Inferior parietal cortex (tissue), 1 donor: ENCODE measurements around the gene FBP1.
A peak's percentile ranks its signal among the peaks of the same experiment; 100 is the strongest.

ENCODE experiments used
- DNase-seq: peaks from one replicate; pipeline ENCODE4 v3.0.0-alpha.2; 2016; ENCODE audit errors: extremely low spot score

The FBP1 gene

GRCh38 chr9:94656200-94656599 lies 16.9 kb upstream of the FBP1 start:
- peak; percentile 41 for DNase-seq

GRCh38 chr9:94655739-94656138 lies 16.4 kb upstream of the FBP1 start:
- DNase-seq: no peak

DNA sequence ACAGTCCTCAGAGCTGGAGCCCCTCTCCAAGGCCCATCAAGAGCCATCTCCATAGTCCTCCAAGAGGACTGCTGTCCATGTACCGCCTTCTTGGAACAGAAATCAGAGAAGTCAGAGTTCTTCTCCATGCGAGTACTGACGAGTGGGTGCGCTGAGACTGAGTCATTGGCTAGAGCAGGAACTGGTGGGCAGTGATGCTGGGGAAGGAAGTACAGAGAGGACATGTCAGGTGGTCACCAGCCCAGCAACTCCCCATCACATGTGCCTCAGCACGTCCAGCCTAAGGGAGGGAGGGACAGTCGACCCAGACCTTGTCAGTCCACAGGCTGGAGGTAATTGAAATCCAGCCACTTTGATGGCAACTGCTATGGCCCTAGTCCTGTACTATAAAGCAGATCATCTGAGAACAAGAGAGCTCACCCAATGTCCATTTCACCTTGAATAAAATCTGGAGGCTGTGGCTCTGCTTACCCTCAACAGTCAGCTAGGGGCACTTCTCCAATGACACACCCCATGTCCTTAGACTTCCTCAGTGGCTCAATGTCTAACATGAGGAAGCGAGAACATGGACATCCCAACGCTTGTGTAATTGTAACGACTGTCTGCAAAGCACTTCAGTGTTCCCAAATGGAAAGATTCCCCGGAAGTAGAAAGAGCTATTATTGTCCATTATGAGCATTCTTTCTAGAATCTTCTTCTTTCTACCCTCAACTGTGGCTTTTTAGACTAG lies 15.0 kb upstream of the FBP1 start:
- DNase-seq: no peak

GRCh38 chr9:94650949-94651348 lies 11.6 kb upstream of the FBP1 start:
- no peak for DNase-seq

- DNase-seq: no peak
These were observed 9.9 kb upstream of the FBP1 start for GRCh38 chr9:94649100-94649819.

GRCh38 chr9:94648185-94648584 lies 8.9 kb upstream of the FBP1 start:
- DNase-seq: no peak

GRCh38 chr9:94645901-94646300 lies 6.6 kb upstream of the FBP1 start:
- DNase-seq: no peak

DNA sequence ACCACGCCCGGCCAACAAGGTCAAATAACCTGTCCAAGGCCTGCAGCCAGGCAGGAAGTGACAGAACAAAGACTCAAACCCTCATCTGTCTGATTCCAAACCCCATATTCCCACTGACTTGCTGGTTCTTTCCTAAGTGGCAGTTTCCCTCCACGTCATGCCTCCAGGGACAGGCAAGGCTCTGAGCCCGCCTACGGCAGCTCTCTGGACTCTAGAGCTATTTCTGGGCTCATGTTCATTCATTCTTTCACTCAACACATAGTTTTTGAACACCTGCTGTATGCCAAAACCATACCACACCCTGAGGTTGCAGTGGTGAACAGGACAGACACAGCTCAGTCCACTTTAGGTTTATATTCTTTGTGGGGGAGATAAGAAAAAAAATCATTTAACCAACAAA lies 5.2 kb upstream of the FBP1 start:
- DNase-seq: no peak

DNA sequence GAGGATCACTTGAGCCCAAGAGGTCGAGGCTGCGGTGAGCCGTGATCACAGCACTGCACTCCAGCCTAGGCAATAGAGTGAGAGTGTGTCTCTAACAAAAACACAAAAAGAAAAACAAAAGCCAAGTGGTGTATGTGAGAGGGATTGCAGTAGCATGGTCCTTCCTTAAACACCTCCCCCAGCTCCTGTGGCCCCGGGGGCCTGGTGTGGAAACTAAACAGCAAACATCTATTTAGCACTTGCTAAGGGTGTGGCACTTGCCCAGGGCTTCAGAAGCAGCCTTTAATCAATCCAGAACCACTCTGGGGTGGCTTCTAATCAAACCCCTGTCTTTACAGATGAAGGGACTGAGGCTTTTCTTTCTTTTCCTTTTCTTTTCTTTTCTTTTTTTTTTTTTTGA lies 4.4 kb upstream of the FBP1 start:
- DNase-seq: no peak

DNA sequence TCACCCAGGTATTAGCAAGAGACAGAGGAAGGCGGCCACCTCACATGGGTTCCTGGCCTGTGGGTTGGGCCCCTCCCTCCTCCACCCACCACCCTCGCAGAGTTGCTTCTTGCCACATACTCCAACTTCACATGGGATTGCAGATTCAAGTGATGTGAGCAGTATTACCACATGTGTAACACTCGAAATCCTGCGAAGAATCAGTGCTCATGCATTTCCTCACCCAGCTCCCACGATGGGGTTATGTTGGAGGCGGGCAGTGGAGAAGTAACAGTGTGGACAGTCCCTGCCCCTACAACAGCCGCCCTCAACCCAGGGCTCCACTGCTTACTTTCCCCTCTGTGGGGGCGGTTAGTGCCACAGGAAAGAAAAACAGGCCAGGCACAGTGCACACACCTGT lies 3.9 kb upstream of the FBP1 start:
- DNase-seq: no peak

GRCh38 chr9:94642501-94642900 lies 3.2 kb upstream of the FBP1 start:
- DNase-seq: no peak

DNA sequence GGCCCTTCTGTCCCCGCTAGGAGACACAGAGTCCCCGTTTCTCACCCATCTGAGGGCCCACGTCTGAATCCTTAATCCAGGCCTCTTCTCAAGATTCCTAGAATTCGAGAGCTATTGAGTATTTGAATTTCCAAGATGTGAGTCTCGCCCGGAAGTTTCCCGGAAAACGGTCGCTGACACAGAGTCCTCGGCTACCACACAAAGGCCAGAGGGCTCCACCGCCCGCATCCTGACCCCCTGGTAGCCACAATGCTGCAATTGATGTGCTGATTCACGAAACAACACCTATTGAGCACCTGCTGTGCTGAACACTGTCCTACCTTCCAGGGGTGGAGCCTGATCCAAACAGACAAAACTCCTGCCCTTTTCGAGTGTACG lies 670 bp upstream of the FBP1 start:
- DNase-seq: no peak

DNA sequence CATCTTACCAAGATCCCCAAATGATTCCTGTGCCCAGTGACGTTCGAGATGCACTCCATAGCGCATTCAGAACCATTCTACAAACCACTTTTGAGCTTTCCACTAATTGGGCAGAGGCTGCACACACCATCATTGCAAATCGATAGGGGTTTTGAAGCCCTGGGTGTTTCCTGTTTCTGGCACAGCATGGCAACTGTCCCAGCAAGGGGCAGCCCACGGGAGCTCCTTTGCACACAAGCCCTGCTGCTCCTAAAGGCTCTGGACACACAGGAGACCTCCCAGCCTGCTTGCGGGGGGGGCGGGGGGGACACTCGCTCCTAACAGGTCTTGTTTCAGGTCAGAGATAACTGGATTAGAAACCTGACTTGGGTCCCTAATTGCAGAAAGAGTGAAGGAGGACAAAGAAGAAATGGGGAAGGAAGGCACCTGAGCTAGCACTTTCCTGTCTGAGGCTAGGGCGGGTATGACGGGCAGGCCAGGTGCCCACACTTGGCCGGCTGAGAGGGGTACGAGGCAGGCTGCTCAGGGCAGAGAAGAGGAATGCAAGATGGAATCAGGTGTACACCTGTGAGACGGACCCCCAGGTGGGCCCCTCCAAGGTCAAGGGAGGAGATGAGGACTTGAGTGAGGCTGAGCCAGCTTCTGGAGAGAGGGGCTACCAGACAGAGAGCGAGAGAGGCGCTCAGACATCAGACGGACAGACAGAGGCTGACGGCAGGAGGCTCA lies 820 bp downstream of the FBP1 start:
- DNase-seq: no peak

DNA sequence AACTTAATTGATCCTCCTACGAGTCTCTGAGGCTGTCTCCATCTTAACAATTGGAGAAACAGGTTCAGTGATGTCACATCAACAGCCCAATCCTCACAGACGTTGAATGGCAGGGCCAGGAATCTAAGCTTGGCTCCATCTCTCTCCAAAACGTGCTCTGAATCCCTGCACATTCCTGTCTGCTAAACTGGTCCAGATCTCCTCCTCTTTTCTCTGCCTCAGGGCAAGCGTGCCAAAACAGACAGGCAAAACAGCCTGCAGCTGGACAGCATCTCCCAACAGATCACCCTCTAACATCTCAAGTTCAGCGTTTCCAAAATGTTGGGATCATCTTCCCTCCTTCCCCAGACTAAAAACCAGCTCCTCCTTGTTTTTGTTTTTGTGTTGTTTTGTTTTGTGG lies 6.6 kb downstream of the FBP1 start:
- DNase-seq: no peak

DNA sequence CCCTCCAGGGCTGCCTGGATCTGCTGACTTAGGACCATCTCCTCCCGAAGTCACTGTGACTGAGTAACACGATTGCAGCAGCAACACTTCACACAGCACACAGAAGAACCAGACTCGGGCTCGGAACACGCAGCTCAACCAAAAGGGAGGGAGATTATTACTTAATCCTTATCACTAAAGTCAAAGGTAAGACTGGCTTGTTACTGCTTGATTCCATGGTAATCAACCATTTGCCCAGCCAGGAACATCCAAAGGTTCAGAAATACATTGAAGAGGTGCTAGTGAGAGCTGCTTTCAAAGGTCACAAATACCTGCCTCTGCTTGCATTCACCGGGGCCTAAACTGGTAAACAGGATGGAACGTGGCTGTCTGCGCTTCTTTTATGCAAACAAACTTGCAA lies 7.7 kb downstream of the FBP1 start:
- no peak for DNase-seq

DNA sequence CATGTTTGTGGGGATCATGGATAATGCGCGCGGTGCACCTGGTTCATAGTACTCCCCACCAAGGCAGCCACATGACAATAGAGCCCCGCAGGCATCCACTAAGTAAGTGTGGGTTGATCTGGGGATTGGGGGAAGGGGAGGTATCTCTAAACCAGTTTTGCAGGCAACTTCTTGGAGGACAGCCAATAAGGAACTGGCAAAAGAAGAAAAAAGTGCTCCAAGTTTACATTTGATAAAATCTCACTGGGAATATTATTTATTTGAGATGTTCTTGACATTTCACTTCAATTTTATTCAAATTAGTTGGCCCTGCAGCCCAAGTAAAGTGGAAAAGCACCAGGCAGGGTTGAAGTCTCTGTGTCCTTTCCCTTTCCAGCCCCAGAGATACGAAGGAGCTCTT lies 8.5 kb downstream of the FBP1 start:
- no peak for DNase-seq

GRCh38 chr9:94630281-94630680 lies 9.0 kb downstream of the FBP1 start:
- no peak for DNase-seq

GRCh38 chr9:94627287-94627686 lies 12.0 kb downstream of the FBP1 start:
- no peak for DNase-seq

DNA sequence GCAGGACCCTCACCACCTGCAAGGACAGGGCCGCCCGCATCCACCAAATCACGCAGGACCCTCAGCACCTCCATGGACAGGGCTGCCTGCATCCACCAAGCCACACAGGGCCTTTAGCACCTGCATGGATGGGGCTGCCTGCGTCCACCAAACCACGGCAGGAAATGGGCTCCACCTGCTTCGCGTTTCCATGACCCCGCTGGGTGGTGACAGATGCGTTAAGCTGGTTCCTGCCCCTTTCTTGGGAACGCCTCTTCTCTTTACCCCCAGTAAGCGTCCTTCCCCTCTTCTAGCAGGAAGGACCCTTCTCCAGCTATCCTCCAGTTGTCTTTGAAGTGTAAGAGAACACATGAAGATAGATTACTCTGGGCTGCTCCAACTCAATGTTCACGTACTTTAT lies 13.5 kb downstream of the FBP1 start:
- DNase-seq: no peak

DNA sequence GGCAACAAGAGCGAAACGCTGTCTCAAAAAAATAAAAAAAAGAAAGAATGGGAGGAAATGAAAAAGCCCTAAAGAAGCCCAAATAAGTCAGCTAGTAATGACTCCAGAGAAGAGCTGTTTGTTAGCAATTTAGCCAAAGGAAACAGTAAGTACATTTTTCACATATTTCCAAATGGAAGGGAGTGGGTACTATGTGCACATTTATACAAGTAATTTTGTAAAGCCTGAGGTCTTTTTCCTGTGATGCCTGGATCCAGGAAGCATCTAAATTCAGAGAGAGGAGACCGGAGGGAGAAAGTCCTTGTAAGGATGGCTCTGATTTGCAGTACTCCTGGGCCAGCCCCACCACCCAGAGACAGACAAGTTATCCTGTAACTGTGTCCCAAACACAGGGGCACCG lies 14.7 kb downstream of the FBP1 start:
- no peak for DNase-seq

DNA sequence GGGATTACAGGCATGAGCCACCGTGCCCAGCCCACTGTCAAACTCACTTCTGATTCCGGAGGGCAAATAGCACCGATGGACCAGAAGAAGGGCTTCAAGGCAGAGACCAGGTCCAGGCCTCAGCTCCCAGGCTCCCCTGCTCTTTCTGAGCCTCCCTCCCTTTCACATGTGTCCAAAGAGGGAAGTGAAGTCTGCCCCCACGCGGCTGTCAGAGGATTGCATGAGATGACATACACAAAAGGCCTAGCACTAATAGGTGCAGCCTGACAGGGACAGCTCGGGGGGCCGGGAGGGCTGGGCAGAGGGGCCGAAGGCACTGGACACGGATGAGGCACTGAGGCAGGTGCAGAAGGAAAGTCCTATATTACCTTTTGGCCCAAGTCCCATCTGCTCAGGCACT lies 16.1 kb downstream of the FBP1 start:
- DNase-seq: no peak

DNA sequence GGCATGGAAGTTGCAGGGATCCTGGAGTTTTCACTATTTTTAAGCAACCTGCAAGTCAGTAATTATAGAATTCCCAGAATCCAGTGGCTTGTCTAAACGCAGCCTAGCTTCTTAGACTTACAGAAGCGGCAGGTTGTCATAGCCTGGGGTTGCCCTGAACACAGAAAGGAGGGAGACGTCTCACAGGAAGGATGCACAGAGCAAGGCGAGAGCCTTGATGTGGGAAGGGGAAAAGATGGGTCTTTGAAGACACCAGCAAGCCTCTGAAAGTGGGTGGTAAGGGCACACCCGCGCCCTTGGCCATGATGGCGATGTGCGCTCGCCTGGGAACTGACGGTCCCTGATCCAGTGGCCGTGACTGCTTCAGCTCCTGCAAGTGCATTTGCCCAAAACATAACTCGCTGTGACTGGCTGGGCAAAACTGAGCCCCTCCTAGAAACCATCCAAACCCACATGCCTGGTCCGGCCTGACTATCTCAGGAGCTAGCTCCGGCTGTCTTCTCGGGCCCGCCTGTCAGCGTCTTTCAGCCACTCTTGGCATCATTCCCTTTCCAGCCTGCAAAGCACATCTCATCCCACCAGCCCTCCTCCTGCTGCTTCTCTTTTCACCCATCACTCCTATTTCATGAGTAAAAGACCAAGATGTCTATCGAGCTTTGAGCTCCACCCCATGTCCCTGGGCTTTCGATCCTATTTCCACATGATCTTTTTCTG lies 17.1 kb downstream of the FBP1 start:
- no peak for DNase-seq
